ENCODE measurements around the gene MTRFR. TPM values are rescaled to one million over a fixed set of nuclear protein-coding genes. Genes with fewer than 3 reads are reported as not detected.

Gene MTRFR
- total RNA-seq, 1 donor from 2014 or later, result 16.6 TPM

- Mint-ChIP-seq H3K27ac (no peak overlapping the region), H3K36me3 (no peaks in the 10 kb centered on the region), H3K9me3 (no peaks in the 10 kb centered on the region), H3K27me3 (ENCODE audit: low read depth) (no peaks in the 10 kb centered on the region), H3K4me3 (no peak overlapping the region), H3K4me1 (no peaks in the 10 kb centered on the region)
- DNase-seq (ENCODE audit: low spot score in 2 of 2, unreplicated experiment in 2 of 2), result no peak
- no peak for TF ChIP-seq CTCF (IDR thresholded peaks at IDR 0.05; ENCODE audit: unreplicated experiment)
Observed at GRCh38 chr12:123282111-123282510, 48.9 kb downstream of the MTRFR start.

GRCh38 chr12:123283461-123283860 is 50.2 kb downstream of the MTRFR start:
- no peaks in the 10 kb centered on the region for H3K4me1 Mint-ChIP-seq
- no peak overlapping the region for H3K27ac Mint-ChIP-seq
- H3K9me3 Mint-ChIP-seq, result no peaks in the 10 kb centered on the region
- H3K36me3 Mint-ChIP-seq, result peaks cover under 1% of the 10 kb centered on the region
- H3K4me3 Mint-ChIP-seq, result no peak overlapping the region
- no peak for DNase-seq (ENCODE audit: low spot score in 2 of 2, unreplicated experiment in 2 of 2)
- no peaks in the 10 kb centered on the region for H3K27me3 Mint-ChIP-seq (ENCODE audit: low read depth)
- no peak for TF ChIP-seq CTCF (IDR thresholded peaks at IDR 0.05; ENCODE audit: unreplicated experiment)

GRCh38 chr12:123284669-123285068 is 51.4 kb downstream of the MTRFR start:
- TF ChIP-seq CTCF (IDR thresholded peaks at IDR 0.05; ENCODE audit: unreplicated experiment), result no peak
- no peaks in the 10 kb centered on the region for H3K4me1 Mint-ChIP-seq
- H3K4me3 Mint-ChIP-seq, result no peak overlapping the region
- no peaks in the 10 kb centered on the region for H3K27me3 Mint-ChIP-seq (ENCODE audit: low read depth)
- peaks cover 11% of the 10 kb centered on the region for H3K36me3 Mint-ChIP-seq
- H3K9me3 Mint-ChIP-seq, result no peaks in the 10 kb centered on the region
- no peak for DNase-seq (ENCODE audit: low spot score in 2 of 2, unreplicated experiment in 2 of 2)
- no peak overlapping the region for H3K27ac Mint-ChIP-seq

- Mint-ChIP-seq H3K4me3 (no peak overlapping the region), H3K27ac (no peak overlapping the region), H3K9me3 (no peaks in the 10 kb centered on the region), H3K27me3 (ENCODE audit: low read depth) (no peaks in the 10 kb centered on the region), H3K4me1 (no peaks in the 10 kb centered on the region), H3K36me3 (peaks cover 13% of the 10 kb centered on the region)
- no peak for DNase-seq (ENCODE audit: low spot score in 2 of 2, unreplicated experiment in 2 of 2)
- no peak for TF ChIP-seq CTCF (IDR thresholded peaks at IDR 0.05; ENCODE audit: unreplicated experiment)
Observed at GRCh38 chr12:123286652-123287373, 53.6 kb downstream of the MTRFR start.

- TF ChIP-seq CTCF (IDR thresholded peaks at IDR 0.05; ENCODE audit: unreplicated experiment), result no peak
- no peaks in the 10 kb centered on the region for H3K4me1 Mint-ChIP-seq
- H3K27ac Mint-ChIP-seq, result no peak overlapping the region
- H3K27me3 Mint-ChIP-seq (ENCODE audit: low read depth), result no peaks in the 10 kb centered on the region
- H3K4me3 Mint-ChIP-seq, result no peak overlapping the region
- H3K36me3 Mint-ChIP-seq, result peaks cover 13% of the 10 kb centered on the region
- DNase-seq (ENCODE audit: low spot score in 2 of 2, unreplicated experiment in 2 of 2), result no peak
- H3K9me3 Mint-ChIP-seq, result no peaks in the 10 kb centered on the region
Observed at GRCh38 chr12:123288751-123289346, 55.6 kb downstream of the MTRFR start.
